HepG2 (cell line): ENCODE measurements around the gene MCEE. TPM values are rescaled to one million over a fixed set of nuclear protein-coding genes. Genes with fewer than 3 reads are reported as not detected.

Source experiments
- AKAP8 ChIP-seq: sonication (generic); formaldehyde crosslinking; IDR thresholded peaks from 2 replicates; pipeline ENCODE4 v1.5.1; 2020; ENCODE audit warnings: mild to moderate bottlenecking, missing genetic modification reagents
- IRX3 ChIP-seq: sonication (generic); formaldehyde crosslinking; IDR thresholded peaks from 2 replicates; pipeline ENCODE4 v1.8.1; 2023; ENCODE audit warnings: mild to moderate bottlenecking, low read depth, missing genetic modification reagents, borderline replicate concordance
- JUND ChIP-seq: sonication (generic); formaldehyde crosslinking; IDR thresholded peaks from 2 replicates; pipeline ENCODE4 v1.8.0; 2022; ENCODE audit warnings: mild to moderate bottlenecking, missing genetic modification reagents
- POGZ ChIP-seq: sonication (generic); formaldehyde crosslinking; IDR thresholded peaks from 2 replicates; pipeline ENCODE4 v1.4.0; 2020; ENCODE audit warnings: mild to moderate bottlenecking, missing genetic modification reagents
- SALL2 ChIP-seq: sonication (generic); formaldehyde crosslinking; IDR thresholded peaks from 2 replicates; pipeline ENCODE4 v1.8.1; 2023; ENCODE audit warnings: mild to moderate bottlenecking, missing genetic modification reagents, inconsistent platforms
- SOX13 ChIP-seq, 3 experiments: fragments of 450-650 bp in 1 of 3; sonication (generic) in 1 of 3; formaldehyde crosslinking in 1 of 3; IDR thresholded peaks in 2 of 3; conservative IDR thresholded peaks in 1 of 3; 2 replicates each; pipeline versions ENCODE4 v1.5.0 to v1.6.1; 2016 to 2020; ENCODE audit warnings: antibody characterized with exemption in 1 of 3, mild to moderate bottlenecking in 1 of 3, missing compliant biosample characterization in 1 of 3, missing genetic modification reagents in 1 of 3, moderate library complexity in 1 of 3
- TMF1 ChIP-seq: sonication (generic); formaldehyde crosslinking; IDR thresholded peaks from 2 replicates; pipeline ENCODE4 v1.8.1; 2022; ENCODE audit warnings: low read depth, missing genetic modification reagents
- ZNF577 ChIP-seq: sonication (generic); formaldehyde crosslinking; IDR thresholded peaks from 2 replicates; pipeline ENCODE4 v1.4.0; 2020; ENCODE audit warnings: mild to moderate bottlenecking, low read depth, missing genetic modification reagents, borderline replicate concordance
- ZNF75D ChIP-seq: sonication (generic); formaldehyde crosslinking; IDR thresholded peaks from 2 replicates; pipeline ENCODE4 v1.8.1; 2023; ENCODE audit warnings: missing genetic modification reagents, mild to moderate bottlenecking, borderline replicate concordance
- ZNF768 ChIP-seq: sonication (generic); formaldehyde crosslinking; IDR thresholded peaks from 2 replicates; pipeline ENCODE4 v1.4.0; 2020; ENCODE audit warnings: missing genetic modification reagents
- ZNF781 ChIP-seq: sonication (generic); formaldehyde crosslinking; IDR thresholded peaks from 2 replicates; pipeline ENCODE4 v1.5.1; 2020; ENCODE audit warnings: borderline replicate concordance, mild to moderate bottlenecking, missing genetic modification reagents; ENCODE audit errors: not compliant biosample characterization
- ZZZ3 ChIP-seq: sonication (generic); formaldehyde crosslinking; IDR thresholded peaks from 2 replicates; pipeline ENCODE4 v1.4.0; 2020; ENCODE audit warnings: missing genetic modification reagents, mild to moderate bottlenecking, borderline replicate concordance
- polyA plus RNA-seq, 8 experiments: library from polyadenylated mRNA; depleted of rRNA in 3 of 8; stranded (reverse) in 7 of 8; unstranded in 1 of 8; fragments of >200 nt; fragmentation: Illumina TruSeq in 4 of 8; extraction: Trizol in 4 of 8; gene quantifications; 2 replicates each; pipeline versions ENCODE4 v1.2.1 to v1.2.3, GENCODE V29; 2011 to 2016; ENCODE audit warnings: low read depth in 4 of 8, missing spikeins in 1 of 8, mixed read lengths in 1 of 8; ENCODE audit not compliant: insufficient read depth in 1 of 8
- total RNA-seq, 5 experiments: library from RNA; depleted of rRNA; stranded (reverse); fragments of >200 nt; fragmentation: Illumina TruSeq; extraction: Trizol; gene quantifications; 2 replicates each; pipeline ENCODE4 v1.2.3, GENCODE V29; 2016; ENCODE audit warnings: low read depth in 1 of 5
- TF ChIP-seq, protein P1 (sequence below), 2 experiments: sonication (generic) in 1 of 2; formaldehyde crosslinking in 1 of 2; IDR thresholded peaks; 2 replicates each; pipeline versions ENCODE4 v1.6.1 to v1.9.0; 2014 to 2022; ENCODE audit warnings: antibody characterized with exemption in 1 of 2, borderline replicate concordance in 1 of 2, inconsistent platforms in 1 of 2, low read depth in 1 of 2, missing genetic modification reagents in 1 of 2
- TF ChIP-seq, protein P2 (sequence below): sonication (generic); formaldehyde crosslinking; IDR thresholded peaks from 2 replicates; pipeline ENCODE4 v1.5.0; 2020; ENCODE audit warnings: mild to moderate bottlenecking, missing genetic modification reagents
- TF ChIP-seq, protein P3 (sequence below): IDR thresholded peaks from 2 replicates; pipeline ENCODE4 v1.6.1; 2016; ENCODE audit warnings: missing genetic modification reagents, missing compliant biosample characterization

Gene MCEE
- total and polyA plus RNA-seq, 2 of the 13 experiments (the other 11 are each of a cell fraction or from before 2014, with no cell fraction given) = 32.0 to 66.9 TPM

DNA sequence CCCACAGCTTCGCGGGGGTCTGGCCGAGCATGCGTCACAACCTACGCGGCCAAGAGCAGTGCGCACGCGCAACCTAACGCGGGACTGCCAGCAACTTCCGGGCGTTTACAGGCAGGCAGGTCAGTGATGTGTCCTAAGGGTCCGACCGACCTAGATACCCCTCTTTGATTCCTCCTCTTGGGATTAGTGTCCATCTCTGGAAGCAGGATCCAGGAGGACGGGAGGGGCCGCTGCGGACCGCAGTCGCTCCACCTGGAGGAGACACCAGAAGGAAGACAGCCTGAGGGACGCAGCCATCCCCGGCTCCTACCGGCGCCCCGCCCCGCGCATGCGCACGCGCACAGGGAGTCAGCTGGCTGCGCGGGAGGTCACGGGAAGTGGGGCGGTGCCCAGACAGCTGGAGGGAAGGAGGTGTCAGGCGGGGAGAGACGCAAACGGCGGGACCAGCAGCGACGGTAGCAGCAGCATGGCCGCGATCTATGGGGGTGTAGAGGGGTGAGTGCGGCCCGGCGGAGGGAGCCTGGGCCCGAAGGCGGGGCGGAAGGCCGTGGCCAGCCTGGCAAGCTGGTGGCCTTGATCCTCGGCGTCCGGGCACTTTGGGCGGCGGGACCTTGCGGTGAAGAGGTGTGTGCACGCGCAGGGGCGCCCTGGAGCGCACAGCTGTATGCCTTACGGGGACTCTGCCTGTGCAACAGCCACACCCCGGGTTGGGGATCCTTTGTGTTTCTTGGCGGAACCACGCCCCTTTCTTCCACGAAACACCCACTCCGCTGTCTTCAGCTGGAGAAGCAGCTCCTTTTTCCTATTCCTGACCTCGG is 61.6 kb downstream of the MCEE start, which contains the start of gene NAGK (continued):
- TF ChIP-seq, protein P1, sequence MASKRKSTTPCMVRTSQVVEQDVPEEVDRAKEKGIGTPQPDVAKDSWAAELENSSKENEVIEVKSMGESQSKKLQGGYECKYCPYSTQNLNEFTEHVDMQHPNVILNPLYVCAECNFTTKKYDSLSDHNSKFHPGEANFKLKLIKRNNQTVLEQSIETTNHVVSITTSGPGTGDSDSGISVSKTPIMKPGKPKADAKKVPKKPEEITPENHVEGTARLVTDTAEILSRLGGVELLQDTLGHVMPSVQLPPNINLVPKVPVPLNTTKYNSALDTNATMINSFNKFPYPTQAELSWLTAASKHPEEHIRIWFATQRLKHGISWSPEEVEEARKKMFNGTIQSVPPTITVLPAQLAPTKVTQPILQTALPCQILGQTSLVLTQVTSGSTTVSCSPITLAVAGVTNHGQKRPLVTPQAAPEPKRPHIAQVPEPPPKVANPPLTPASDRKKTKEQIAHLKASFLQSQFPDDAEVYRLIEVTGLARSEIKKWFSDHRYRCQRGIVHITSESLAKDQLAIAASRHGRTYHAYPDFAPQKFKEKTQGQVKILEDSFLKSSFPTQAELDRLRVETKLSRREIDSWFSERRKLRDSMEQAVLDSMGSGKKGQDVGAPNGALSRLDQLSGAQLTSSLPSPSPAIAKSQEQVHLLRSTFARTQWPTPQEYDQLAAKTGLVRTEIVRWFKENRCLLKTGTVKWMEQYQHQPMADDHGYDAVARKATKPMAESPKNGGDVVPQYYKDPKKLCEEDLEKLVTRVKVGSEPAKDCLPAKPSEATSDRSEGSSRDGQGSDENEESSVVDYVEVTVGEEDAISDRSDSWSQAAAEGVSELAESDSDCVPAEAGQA (IDR thresholded peaks at IDR 0.05; ENCODE audit: low read depth) = peak; percentile 58; the same call in 1 of the 2 replicates
- TF ChIP-seq, protein P1 (CRISPR knock-in tag; IDR thresholded peaks at IDR 0.05; ENCODE audit: borderline replicate concordance) = peak; percentile 80; the same call in 1 of the 2 replicates
- TF ChIP-seq AKAP8 (no peak; the same call in none of the 2 replicates), ZNF781 (CRISPR knock-in tag) (peak; percentile 94), ZNF768 (no peak; the same call in none of the 2 replicates), SOX13 (IDR thresholded peaks at IDR 0.05) (no peak; the same call in 1 of the 2 replicates), SOX13 (CRISPR knock-in tag; conservative IDR thresholded peaks at IDR 0.05 in 1 of 2, IDR thresholded peaks at IDR 0.05 in 1 of 2) (peak in 1 of 2 experiments; percentile 63; a peak in 1 of 4 replicates), JUND (peak; percentile 6), POGZ (peak; percentile 84), ZNF577 (CRISPR knock-in tag) (0 out of 2 replicates have a peak, but pooled peaks have one; percentile 16), ZNF75D (CRISPR knock-in tag) (peak; percentile 9; the same call in 1 of the 2 replicates), ZZZ3 (CRISPR knock-in tag) (peak; percentile 94), IRX3 (CRISPR knock-in tag) (no peak; the same call in none of the 2 replicates), SALL2 (CRISPR knock-in tag) (peak; percentile 94; the same call in 1 of the 2 replicates), TMF1 (peak; percentile 96)
- TF ChIP-seq, protein P2, sequence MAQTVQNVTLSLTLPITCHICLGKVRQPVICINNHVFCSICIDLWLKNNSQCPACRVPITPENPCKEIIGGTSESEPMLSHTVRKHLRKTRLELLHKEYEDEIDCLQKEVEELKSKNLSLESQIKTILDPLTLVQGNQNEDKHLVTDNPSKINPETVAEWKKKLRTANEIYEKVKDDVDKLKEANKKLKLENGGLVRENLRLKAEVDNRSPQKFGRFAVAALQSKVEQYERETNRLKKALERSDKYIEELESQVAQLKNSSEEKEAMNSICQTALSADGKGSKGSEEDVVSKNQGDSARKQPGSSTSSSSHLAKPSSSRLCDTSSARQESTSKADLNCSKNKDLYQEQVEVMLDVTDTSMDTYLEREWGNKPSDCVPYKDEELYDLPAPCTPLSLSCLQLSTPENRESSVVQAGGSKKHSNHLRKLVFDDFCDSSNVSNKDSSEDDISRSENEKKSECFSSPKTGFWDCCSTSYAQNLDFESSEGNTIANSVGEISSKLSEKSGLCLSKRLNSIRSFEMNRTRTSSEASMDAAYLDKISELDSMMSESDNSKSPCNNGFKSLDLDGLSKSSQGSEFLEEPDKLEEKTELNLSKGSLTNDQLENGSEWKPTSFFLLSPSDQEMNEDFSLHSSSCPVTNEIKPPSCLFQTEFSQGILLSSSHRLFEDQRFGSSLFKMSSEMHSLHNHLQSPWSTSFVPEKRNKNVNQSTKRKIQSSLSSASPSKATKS (CRISPR knock-in tag) = peak; percentile 98
- TF ChIP-seq, protein P3, sequence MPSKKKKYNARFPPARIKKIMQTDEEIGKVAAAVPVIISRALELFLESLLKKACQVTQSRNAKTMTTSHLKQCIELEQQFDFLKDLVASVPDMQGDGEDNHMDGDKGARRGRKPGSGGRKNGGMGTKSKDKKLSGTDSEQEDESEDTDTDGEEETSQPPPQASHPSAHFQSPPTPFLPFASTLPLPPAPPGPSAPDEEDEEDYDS = peak; percentile 96
